ENCODE results near the gene BUD31. TPM values are rescaled to one million over a fixed set of nuclear protein-coding genes. Genes with fewer than 3 reads are reported as not detected.
A peak's percentile ranks its signal among the peaks of the same experiment; 100 is the strongest.

BUD31 gene
- total RNA-seq, 1 donor from 2014 or later, result 93.7 TPM

GRCh38 chr7:99437946-99438572 is 29.3 kb downstream of the BUD31 start:
- Mint-ChIP-seq H3K4me1 (peaks cover 29% of the 10 kb centered on the region), H3K27ac (peak overlapping the region; percentile 94), H3K9me3 (no peaks in the 10 kb centered on the region), H3K4me3 (peak overlapping the region; percentile 98), H3K27me3 (no peaks in the 10 kb centered on the region), H3K36me3 (ENCODE audit: low read depth) (peaks cover 31% of the 10 kb centered on the region)
- TF ChIP-seq CTCF (IDR thresholded peaks at IDR 0.05), result no peak
- DNase-seq (no peak), ATAC-seq (ENCODE audit: low read depth) (no peak)
- POLR2A ChIA-PET, result interaction anchor here (0.5 to 2.1 kb wide), 14 partner anchors 15 to 121 kb away, joined by 3 to 28 read pairs (median 3); partner anchors contain the start of genes ARPC1A, ARPC1B, BUD31 and PDAP1
- CTCF ChIA-PET, result no interaction called here
- intact Hi-C loops (cut with micrococcal nuclease), result loop anchor here (1.0 to 2.0 kb wide), 7 partner anchors 28 to 178 kb away; partner anchors contain the start of genes ARPC1A, ARPC1B, ATP5MF and BUD31

- ChIA-PET POLR2A (interaction anchor here (0.5 to 2.1 kb wide), 18 partner anchors 16 to 120 kb away, joined by 3 to 28 read pairs (median 3); partner anchors contain the start of genes ARPC1A, ARPC1B, ATP5MF and BUD31), CTCF (no interaction called here)
- Mint-ChIP-seq H3K27ac (peak within 1 kb of the TSS; percentile 94), H3K36me3 (ENCODE audit: low read depth) (peaks cover 29% of the 10 kb centered on the region), H3K4me1 (peaks cover 32% of the 10 kb centered on the region), H3K27me3 (no peaks in the 10 kb centered on the region), H3K4me3 (peak within 1 kb of the TSS; percentile 98), H3K9me3 (no peaks in the 10 kb centered on the region)
- TF ChIP-seq CTCF (IDR thresholded peaks at IDR 0.05), result no peak
- ATAC-seq (ENCODE audit: low read depth) (peak; percentile 94), DNase-seq (peak; percentile 84)
- intact Hi-C loops (cut with micrococcal nuclease), result loop anchor here (1.0 to 2.0 kb wide), 7 partner anchors 27 to 177 kb away; partner anchors contain the start of genes ARPC1A, ARPC1B, ATP5MF and BUD31
Measured at GRCh38 chr7:99438573-99439480, 30.1 kb downstream of the BUD31 start, which contains the start of the genes CPSF4 and PTCD1. Gene CPSF4, plus strand, starts transcription at chr7:99438943. Its CDS starts 140 bp downstream, at chr7:99439083. Gene PTCD1, minus strand, starts transcription at chr7:99438798. Its CDS starts 3,556 bp downstream, at chr7:99435242.

- no peak for TF ChIP-seq CTCF (IDR thresholded peaks at IDR 0.05)
- no peaks in the 10 kb centered on the region for H3K9me3 Mint-ChIP-seq
- DNase-seq (no peak), ATAC-seq (ENCODE audit: low read depth) (no peak)
- intact Hi-C loops (cut with micrococcal nuclease), result no loop called here
- H3K4me3 Mint-ChIP-seq, result peak overlapping the region; percentile 98
- H3K27me3 Mint-ChIP-seq, result no peaks in the 10 kb centered on the region
- POLR2A ChIA-PET, result interaction anchor here (0.8 kb wide), 2 partner anchors 32 to 123 kb away, joined by 3 to 4 read pairs; no protein-coding TSS in a partner anchor
- H3K36me3 Mint-ChIP-seq (ENCODE audit: low read depth), result peaks cover 30% of the 10 kb centered on the region
- H3K27ac Mint-ChIP-seq, result no peak overlapping the region
- H3K4me1 Mint-ChIP-seq, result peaks cover 39% of the 10 kb centered on the region
- CTCF ChIA-PET, result no interaction called here
Measured at GRCh38 chr7:99440195-99440594, 31.4 kb downstream of the BUD31 start.

- intact Hi-C loops (cut with micrococcal nuclease), result no loop called here
- DNase-seq, result no peak
Measured at GRCh38 chr7:99446096-99446495, 37.3 kb downstream of the BUD31 start.

More at GRCh38 chr7:99446096-99446495, 37.3 kb downstream of the BUD31 start:
- Mint-ChIP-seq H3K4me3 (no peak overlapping the region), H3K27me3 (no peaks in the 10 kb centered on the region), H3K27ac (no peak overlapping the region), H3K9me3 (no peaks in the 10 kb centered on the region), H3K4me1 (peaks cover 18% of the 10 kb centered on the region), H3K36me3 (ENCODE audit: low read depth) (peaks cover 64% of the 10 kb centered on the region)
- no peak for TF ChIP-seq CTCF (IDR thresholded peaks at IDR 0.05)
- POLR2A ChIA-PET, result interaction anchor here (0.9 kb wide), 1 partner anchor 112 kb away, joined by 3 read pairs; the partner anchor contains the start of gene ZNF655
- ATAC-seq (ENCODE audit: low read depth), result no peak
- CTCF ChIA-PET, result no interaction called here
